Astrocyte of the cerebellum (primary cell): ENCODE measurements around the gene USP3.

ENCODE experiments used
- DNase-seq: peaks from one replicate; pipeline ENCODE4 v3.0.0-alpha.2; 2011; ENCODE audit warnings: low read depth
- H3K4me3 ChIP-seq: 2 replicates; pipeline ENCODE4 v1.5.1; 2011; ENCODE audit warnings: mild to moderate bottlenecking, low read depth, low read length, moderate library complexity
- in situ Hi-C: cut with HindIII; loops from 2 replicates; pipeline ENCODE4 v1.10.0; 2017; ENCODE audit warnings: low sequenced_read_pairs
- TF ChIP-seq, protein P1 (sequence below): IDR thresholded peaks from 2 replicates; pipeline ENCODE4 v1.5.1; 2012; ENCODE audit warnings: low read length, low read depth, moderate library complexity, mild to moderate bottlenecking; ENCODE audit errors: missing control alignments

USP3 gene

DNA sequence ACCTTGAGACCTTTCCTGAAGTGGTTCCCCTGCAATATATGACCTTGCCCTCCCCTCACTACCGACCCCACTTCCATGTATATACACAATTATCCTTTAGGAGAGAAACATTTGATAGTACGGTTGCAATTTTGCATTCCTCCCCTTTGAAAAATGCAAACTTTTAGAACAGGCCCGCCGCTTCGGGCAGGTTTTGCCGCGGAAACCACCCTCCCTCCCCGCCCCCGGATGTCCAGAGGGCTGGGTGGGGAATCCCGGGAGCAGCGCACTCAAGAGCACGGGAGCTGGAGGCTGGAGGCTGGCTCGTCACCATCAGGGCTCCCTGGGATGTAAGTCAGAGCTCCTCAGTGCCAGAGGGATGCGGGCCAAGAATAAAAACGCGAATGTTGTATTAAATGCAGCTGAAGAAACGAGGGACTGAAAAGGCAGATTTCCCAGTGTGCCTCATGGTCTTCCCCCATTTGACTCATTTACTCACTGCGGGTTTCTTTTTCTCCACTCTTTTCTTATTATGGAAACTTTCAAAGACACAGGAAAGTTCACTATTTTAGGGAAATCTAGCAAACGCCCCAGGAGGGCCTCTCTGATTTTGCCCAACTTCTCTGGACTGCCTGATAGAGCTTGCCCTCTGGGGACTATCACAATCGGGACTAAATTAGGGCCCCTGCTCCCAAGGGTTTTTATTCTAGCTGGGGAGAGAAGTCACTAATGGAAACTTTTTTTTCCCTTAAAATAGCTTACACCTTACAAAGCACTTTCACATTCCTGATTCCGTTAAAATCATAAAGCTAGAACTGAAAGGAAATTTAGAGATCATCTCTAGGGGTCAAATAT lies 2.9 kb upstream of the USP3 start:
- DNase-seq = peak; percentile 91
- TF ChIP-seq, protein P1, sequence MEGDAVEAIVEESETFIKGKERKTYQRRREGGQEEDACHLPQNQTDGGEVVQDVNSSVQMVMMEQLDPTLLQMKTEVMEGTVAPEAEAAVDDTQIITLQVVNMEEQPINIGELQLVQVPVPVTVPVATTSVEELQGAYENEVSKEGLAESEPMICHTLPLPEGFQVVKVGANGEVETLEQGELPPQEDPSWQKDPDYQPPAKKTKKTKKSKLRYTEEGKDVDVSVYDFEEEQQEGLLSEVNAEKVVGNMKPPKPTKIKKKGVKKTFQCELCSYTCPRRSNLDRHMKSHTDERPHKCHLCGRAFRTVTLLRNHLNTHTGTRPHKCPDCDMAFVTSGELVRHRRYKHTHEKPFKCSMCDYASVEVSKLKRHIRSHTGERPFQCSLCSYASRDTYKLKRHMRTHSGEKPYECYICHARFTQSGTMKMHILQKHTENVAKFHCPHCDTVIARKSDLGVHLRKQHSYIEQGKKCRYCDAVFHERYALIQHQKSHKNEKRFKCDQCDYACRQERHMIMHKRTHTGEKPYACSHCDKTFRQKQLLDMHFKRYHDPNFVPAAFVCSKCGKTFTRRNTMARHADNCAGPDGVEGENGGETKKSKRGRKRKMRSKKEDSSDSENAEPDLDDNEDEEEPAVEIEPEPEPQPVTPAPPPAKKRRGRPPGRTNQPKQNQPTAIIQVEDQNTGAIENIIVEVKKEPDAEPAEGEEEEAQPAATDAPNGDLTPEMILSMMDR = no peak
- H3K4me3 ChIP-seq = peak overlapping the region; percentile 19
- in situ Hi-C loops = no loop called here

DNA sequence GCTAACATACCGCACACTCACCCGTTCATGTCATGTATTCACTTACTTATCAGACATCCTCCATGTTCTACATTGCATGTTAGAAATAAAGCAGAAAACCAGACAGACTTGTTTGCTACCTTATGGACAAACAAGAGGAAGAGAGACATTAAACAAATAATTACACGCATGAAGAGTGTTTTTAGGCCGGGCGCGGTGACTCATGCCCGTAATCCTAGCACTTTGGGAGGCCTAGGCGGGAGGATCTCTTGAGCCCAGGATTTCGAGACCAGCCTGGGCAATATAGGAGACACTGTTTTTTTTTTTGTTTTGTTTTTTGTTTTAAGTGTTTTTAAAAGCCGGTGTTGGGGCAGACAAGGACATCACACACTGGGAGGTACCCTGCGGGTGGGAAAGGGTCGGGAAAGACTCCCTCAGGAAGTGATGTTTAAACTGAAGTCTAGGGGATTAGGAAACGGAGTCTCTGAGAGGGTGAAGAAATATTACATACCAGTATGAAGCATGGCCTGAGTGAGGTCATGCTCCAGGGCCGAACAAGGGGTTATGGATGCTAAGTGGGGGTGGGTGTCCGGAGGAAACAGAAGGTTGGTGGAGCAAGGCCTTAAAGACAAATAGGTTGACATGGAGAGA lies 2.1 kb upstream of the USP3 start:
- in situ Hi-C loops = no loop called here
- TF ChIP-seq, protein P1 = no peak
- H3K4me3 ChIP-seq = no peak overlapping the region
- DNase-seq = no peak

DNA sequence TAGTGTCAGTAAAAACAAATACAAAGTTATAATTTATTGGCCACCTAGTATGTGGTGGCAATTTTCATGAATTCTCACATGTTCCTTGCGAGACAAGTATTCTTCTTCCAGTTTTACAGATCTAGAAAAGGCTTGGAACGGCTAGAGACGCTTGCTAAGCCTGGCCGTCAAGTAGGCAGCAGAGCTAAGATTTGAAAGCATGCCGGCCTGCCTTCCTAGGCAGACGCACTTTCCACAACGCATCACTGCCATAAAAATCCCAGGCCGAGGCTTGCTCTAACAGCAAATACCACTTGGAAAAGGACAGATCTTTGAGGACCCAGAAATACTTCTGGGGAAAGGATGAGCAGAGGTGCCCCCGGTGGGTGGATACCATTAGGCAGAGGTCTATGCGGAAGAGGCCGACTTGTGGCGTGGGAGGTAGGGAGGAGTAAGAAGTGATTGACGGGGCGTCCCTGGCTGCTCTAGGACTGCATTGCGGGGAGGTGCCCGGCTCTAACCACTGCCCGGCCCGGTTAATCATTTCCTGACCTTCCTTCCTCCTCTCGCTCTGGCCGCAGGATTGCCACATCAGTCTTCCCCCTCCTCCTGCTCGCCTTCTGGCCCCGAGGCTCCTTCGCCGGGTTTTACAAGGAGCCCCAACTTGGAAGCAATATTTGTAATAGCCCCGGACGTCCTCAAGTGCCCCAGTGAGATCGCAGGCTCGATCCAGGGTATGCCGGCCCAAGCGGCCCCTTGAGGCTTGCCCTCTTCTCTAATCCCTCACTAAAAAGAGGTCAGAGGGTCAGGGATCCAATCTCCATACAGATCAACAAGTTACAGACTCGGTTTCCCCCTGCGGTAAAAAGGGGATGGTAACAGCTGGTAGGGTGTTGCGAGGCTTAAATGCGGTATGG lies 1.3 kb upstream of the USP3 start:
- in situ Hi-C loops = no loop called here
- H3K4me3 ChIP-seq = peak overlapping the region; percentile 75
- TF ChIP-seq, protein P1 = no peak
- DNase-seq = peak; percentile 63

DNA sequence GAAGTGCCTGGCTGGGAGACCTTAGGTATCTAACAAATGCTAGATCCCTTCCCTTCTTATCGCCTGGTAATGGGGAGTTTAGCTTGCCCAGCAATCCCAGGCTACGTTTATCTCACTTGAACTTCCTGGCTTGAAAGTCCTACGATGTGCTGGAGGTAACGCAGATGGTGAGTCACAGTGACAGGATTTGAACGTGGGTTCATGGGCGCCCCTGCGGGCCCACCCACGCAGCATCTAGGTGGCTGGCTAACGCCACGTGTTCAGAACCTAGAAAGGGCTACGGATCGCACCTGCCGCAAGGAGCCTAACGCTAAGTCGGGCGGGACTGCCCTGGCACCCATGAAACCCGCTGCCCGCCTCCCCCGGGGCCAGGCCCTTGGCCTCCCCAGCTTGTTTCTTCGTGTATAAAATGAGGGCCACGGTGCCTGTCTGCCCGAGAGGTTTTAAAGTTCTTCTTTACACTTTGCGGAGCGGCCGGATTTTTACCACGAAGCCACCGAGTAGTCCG lies 600 bp upstream of the USP3 start:
- DNase-seq = no peak
- in situ Hi-C loops = no loop called here
- peak overlapping the region; percentile 75 for H3K4me3 ChIP-seq
- TF ChIP-seq, protein P1 = no peak

DNA sequence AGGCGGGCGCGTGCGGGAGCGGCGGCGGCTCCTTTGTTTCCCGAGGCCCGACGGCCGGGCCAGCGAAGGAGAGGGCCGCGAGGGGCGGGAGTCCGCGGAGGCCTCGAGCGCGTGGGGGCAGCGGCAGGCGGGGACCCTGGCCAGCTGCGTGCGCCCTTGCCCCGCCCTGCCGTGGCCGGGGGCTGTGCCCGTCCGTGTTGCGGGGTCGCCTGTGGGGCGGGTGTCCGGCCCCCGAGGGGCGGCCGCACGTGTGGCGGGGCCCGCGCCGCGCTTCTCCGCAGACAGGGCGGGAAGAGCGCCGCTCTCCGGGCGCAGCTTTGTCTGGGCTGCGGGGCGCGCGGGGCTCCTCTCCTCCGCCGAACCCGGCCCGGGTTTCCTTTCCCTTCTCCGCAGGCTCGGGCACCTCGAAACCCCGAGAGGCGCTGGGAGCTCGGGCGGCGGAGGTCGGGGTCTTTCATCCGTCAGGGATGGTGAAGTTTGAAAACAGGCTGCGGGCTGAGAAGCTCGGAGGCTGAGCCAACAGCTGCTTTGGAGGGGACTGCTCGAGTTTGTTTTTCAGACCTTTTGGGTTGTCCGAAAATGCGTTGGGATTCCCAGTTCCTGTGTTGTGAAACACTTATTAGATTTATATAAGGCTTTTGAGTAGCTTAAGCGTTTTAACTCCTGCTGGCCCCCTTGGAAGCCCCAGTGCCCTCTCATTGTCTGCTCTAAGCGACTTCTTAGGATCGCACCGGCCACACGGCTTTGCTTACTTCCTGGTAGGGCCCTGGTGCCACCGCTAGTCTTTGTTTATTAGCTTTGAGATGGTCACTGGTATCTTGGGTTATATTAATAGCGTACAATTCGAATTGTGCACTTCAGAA lies 817 bp downstream of the USP3 start:
- peak overlapping the region; percentile 75 for H3K4me3 ChIP-seq
- in situ Hi-C loops = no loop called here
- TF ChIP-seq, protein P1 = peak; percentile 25
- no peak for DNase-seq
